GM19239 (cell line): ENCODE data around the gene PRR13.
A peak's percentile ranks its signal among the peaks of the same experiment; 100 is the strongest.

Source experiments
- DNase-seq: peaks from one replicate; pipeline ENCODE4 v3.0.0; 2011; ENCODE audit warnings: low spot score; ENCODE audit not compliant: insufficient read length
- FAIRE-seq: peaks from 2 replicates; lab custom pipeline; 2011; peaks lifted over from hg19 to GRCh38; lab: Jason Lieb, UNC

Gene PRR13

DNA sequence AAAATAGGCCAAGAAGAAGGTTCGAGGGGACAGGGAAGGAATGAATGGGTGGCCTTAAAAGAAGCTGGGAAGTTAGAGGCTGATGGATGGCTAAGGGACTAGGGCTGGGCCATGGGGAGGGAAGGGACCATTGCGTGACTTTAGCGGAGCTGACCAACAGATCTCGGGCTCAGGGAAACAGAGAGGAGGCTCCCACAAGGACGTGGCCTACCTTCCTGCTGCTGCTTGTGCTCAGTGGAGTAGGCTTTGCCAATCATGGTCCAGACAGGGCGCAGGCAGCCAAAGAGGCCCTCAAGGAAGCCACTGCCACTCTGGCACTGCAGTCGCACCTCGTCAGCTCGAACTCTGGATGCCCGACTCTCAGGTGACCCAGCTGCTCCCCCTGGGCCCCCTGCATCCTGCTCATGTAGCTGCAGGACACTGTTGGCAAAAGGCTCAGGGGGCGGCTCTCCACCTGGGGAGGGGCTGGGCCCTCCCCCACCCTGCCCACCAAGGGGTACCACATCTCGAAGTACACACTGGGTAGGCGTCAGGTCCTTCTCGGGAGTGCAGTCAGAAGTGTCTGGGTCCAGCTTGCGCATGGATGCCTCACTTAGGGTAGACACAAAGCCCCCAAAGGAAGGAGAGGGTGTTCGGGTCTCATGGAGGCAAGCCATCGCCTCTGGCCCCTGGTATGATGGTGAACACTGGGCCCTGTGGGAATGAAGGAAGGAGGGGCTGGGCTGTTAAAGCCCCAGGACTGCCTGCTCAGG, 45.4 kb downstream of the PRR13 start:
- FAIRE-seq: no peak

DNA sequence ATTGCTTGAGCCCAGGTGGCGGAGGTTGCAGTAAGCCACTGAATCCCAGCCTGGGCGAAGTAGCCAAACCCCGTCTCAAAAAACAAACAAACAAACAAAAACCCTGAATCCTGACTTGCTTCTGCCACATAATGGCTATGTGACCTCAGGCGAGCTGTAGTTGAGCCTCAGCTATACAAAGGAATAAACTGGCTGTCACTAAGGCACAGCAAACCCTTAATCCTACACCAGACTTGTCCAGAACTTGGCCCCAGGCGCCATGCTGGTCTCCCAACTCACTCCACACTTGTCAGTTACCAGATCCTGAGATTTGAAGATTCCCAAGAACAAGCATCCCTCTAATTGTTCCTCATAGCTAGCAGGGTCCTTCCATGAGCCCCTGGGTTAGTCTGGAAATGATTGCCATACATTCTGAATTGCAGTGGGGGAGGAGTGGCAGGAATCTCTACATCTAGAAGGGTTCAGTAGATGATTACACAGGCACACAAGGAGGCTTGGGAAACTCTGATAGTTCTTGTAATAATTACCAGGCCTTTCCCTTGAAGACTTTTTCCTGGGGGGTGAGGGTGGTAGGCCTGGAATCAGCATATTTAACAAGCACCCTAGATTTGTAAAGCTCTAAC, 47.8 kb downstream of the PRR13 start:
- FAIRE-seq: no peak

More for the DNA sequence above, 45.4 kb downstream of the PRR13 start:
- no peak for DNase-seq

GRCh38 chr12:53492188-53492587, 50.7 kb downstream of the PRR13 start:
- FAIRE-seq (no peak), DNase-seq (no peak)

More for the DNA sequence above, 47.8 kb downstream of the PRR13 start:
- DNase-seq: no peak

- FAIRE-seq (peak; percentile 80), DNase-seq (peak; percentile 87)
Observed at GRCh38 chr12:53492830-53493609, 51.5 kb downstream of the PRR13 start.

DNA sequence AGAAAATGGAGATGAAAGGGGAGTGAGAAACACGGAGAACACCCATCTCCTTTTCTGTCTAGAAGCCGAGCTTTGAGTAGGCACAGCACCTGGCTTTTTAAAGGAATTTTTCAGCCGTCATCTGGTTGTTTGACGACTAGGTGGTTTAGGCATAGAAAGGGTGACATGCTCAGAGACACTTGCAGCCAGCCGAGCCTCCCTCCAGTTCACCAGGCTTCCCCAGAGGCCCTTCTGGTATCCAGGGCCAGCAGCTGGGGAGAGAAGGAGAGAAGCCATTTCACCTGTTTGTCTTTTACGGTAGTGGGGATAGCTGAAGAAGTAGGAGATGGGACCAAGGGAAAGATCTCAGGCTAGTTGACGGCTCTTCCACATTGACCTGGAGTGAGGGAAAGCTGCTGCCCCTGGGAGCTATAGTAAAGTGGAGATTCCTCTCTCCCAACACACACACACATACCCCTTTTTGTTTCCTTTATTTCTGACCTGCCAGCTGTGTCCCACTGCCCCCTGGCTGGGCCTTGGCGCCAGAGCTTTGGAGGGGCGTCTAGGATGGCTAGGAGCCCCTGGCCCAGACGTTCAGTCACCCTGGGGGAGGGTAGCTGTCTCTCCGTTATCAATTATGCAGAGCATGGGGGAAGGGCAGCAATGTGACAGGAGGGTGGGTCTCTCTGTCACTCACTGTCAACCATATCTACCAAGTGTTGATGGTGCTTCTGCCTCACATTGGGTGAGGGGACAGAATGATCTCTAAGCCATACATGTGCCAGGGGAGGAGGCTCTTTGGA, 52.3 kb downstream of the PRR13 start:
- FAIRE-seq: no peak

More for the DNA sequence above, 52.3 kb downstream of the PRR13 start:
- DNase-seq: no peak
